Endothelial cell of umbilical vein (primary cell): Measurements from ENCODE around the gene REG3A. TPM values are rescaled to one million over a fixed set of nuclear protein-coding genes. Genes with fewer than 3 reads are reported as not detected.

Experiments used
- Bru-seq: library from RNA; stranded (reverse); fragments of 400-500 nt; gene quantifications from one replicate; lab custom pipeline; 2021; lab: Mats Ljungman, UMichigan
- BruChase-seq, 2 experiments: library from RNA; stranded (reverse); fragments of 400-500 nt; gene quantifications; one replicate each; lab custom pipeline; 2021; lab: Mats Ljungman, UMichigan
- BruUV-seq: library from RNA; stranded (reverse); fragments of 400-500 nt; replicated peaks from 2 replicates; lab custom pipeline; 2021; lab: Mats Ljungman, UMichigan
- CTCF ChIA-PET: fragments of 300-600, 350-600 bp; sonication (Branson Sonifier 250); formaldehyde crosslinking; loops from one replicate; lab custom pipeline; 2021; ENCODE audit warnings: antibody characterized with exemption, inconsistent platforms; lab: Charles Lee
- POLR2A ChIA-PET: fragments of 300-600, 350-600 bp; sonication (Branson Sonifier 250); formaldehyde crosslinking; loops from one replicate; lab custom pipeline; 2021; ENCODE audit warnings: antibody characterized with exemption, inconsistent platforms; lab: Charles Lee
- DNase-seq: peaks from one replicate; pipeline ENCODE4 v3.0.0-alpha.2; 2011; ENCODE audit warnings: low read depth, low spot score
- FAIRE-seq: peaks from 2 replicates; lab custom pipeline; 2011; peaks lifted over from hg19 to GRCh38; lab: Jason Lieb, UNC
- H2AFZ ChIP-seq: 2 replicates; pipeline ENCODE4 v1.6.0; 2012; ENCODE audit warnings: low read depth, low read length, control low read depth, inconsistent platforms
- H3K27ac ChIP-seq: 2 replicates; pipeline ENCODE4 v1.5.1; 2011; ENCODE audit warnings: low read depth, mild to moderate bottlenecking, control low read depth, low read length, moderate library complexity; ENCODE audit not compliant: insufficient read depth
- H3K27me3 ChIP-seq, 2 experiments: 2 replicates each; pipeline versions ENCODE4 v1.6.0 to v1.6.1; 2011; ENCODE audit warnings: low read length in 2 of 2, mixed read lengths in 1 of 2; ENCODE audit not compliant: control insufficient read depth in 2 of 2, insufficient read depth in 2 of 2
- H3K36me3 ChIP-seq, 2 experiments: 2 replicates in 1 of 2; 3 replicates in 1 of 2; pipeline ENCODE4 v1.5.1; 2011; ENCODE audit warnings: low read length in 2 of 2, mild to moderate bottlenecking in 1 of 2, moderate library complexity in 1 of 2; ENCODE audit not compliant: control insufficient read depth in 2 of 2, insufficient read depth in 2 of 2; ENCODE audit errors: extremely low read depth in 1 of 2
- H3K4me1 ChIP-seq: 3 replicates; pipeline ENCODE4 v1.5.1; 2011; ENCODE audit warnings: mild to moderate bottlenecking, low read length; ENCODE audit not compliant: control insufficient read depth, insufficient read depth; ENCODE audit errors: extremely low read depth
- H3K4me2 ChIP-seq: 2 replicates; pipeline ENCODE4 v1.6.1; 2011; ENCODE audit warnings: low read length, control low read depth, mixed read lengths; ENCODE audit not compliant: insufficient read depth
- H3K4me3 ChIP-seq, 3 experiments: fragments of 200-600 bp in 1 of 3; sonication (generic), shearing (Covaris generic) in 1 of 3; replicated peaks in 1 of 3; 2 replicates each; pipeline ENCODE4 v1.5.1; 2011 to 2016; ENCODE audit warnings: control low read depth in 3 of 3, low read length in 3 of 3, mild to moderate bottlenecking in 2 of 3, inconsistent platforms in 1 of 3, low read depth in 1 of 3, moderate library complexity in 1 of 3; ENCODE audit not compliant: insufficient read depth in 1 of 3
- H3K79me2 ChIP-seq: 2 replicates; pipeline ENCODE4 v1.6.0; 2012; ENCODE audit warnings: low read length, inconsistent platforms; ENCODE audit not compliant: control insufficient read depth, insufficient read depth
- H3K9ac ChIP-seq: replicated peaks from 2 replicates; pipeline ENCODE3; 2011; ENCODE audit warnings: low read length, control low read depth; ENCODE audit not compliant: insufficient read depth; ENCODE audit errors: extremely low read depth
- H3K9me1 ChIP-seq: replicated peaks from 3 replicates; pipeline ENCODE4 v1.6.0; 2011; ENCODE audit warnings: mild to moderate bottlenecking, low read length; ENCODE audit not compliant: control insufficient read depth, insufficient read depth; ENCODE audit errors: extremely low read depth
- H3K9me3 ChIP-seq: replicated peaks from 2 replicates; pipeline ENCODE4 v1.5.1; 2012; ENCODE audit warnings: low read length, inconsistent platforms; ENCODE audit not compliant: control insufficient read depth, insufficient read depth
- H4K20me1 ChIP-seq: replicated peaks from 2 replicates; pipeline ENCODE3; 2011; ENCODE audit warnings: mild to moderate bottlenecking, low read length; ENCODE audit not compliant: control insufficient read depth, insufficient read depth; ENCODE audit errors: extremely low read depth
- EZH2 ChIP-seq: IDR thresholded peaks from 2 replicates; pipeline ENCODE4 v1.6.1; 2012; ENCODE audit warnings: borderline replicate concordance, low read depth, mild to moderate bottlenecking, moderate library complexity, low read length, inconsistent platforms; ENCODE audit not compliant: severe bottlenecking
- FOS ChIP-seq: IDR thresholded peaks from 2 replicates; pipeline ENCODE4 v1.6.1; 2011; ENCODE audit warnings: mild to moderate bottlenecking, low read length, moderate library complexity, borderline replicate concordance; ENCODE audit not compliant: insufficient read depth
- GATA2 ChIP-seq: IDR thresholded peaks from 2 replicates; pipeline ENCODE4 v1.7.0; 2011; ENCODE audit warnings: low read depth, mild to moderate bottlenecking, moderate library complexity, mixed read lengths, low read length; ENCODE audit not compliant: insufficient read length, insufficient read depth
- JUN ChIP-seq: IDR thresholded peaks from 2 replicates; pipeline ENCODE4 v1.6.1; 2011; ENCODE audit warnings: borderline replicate concordance, low read depth; ENCODE audit not compliant: insufficient read length, insufficient read depth
- MYC ChIP-seq: IDR thresholded peaks from one replicate; pipeline ENCODE4 v1.6.1; 2011; ENCODE audit warnings: mild to moderate bottlenecking, low read depth, low read length
- POLR2A ChIP-seq: IDR thresholded peaks from 2 replicates; pipeline ENCODE4 v1.6.1; 2012; ENCODE audit warnings: low read depth, mild to moderate bottlenecking, control low read depth, low read length
- POLR2AphosphoS5 ChIP-seq: IDR thresholded peaks from 2 replicates; pipeline ENCODE4 v1.6.1; 2012; ENCODE audit warnings: low read depth, mild to moderate bottlenecking, control low read depth, low read length, moderate library complexity; ENCODE audit not compliant: insufficient read depth
- dilution Hi-C: fragments of 300-500 bp; cut with MboI; formaldehyde crosslinking; loops from one replicate; pipeline ENCODE4 v1.15.0; 2019; ENCODE audit warnings: low sequenced_read_pairs; ENCODE audit not compliant: extremely low pct_ligation_motif_present
- intact Hi-C: fragments of 100-400 bp; cut with micrococcal nuclease; formaldehyde crosslinking; loops from one replicate; pipeline ENCODE4 v1.10.0; 2022
- long read RNA-seq: library from polyadenylated mRNA; stranded (forward); transcript quantifications from one replicate; pipeline ENCODE4 v2.0.0, GENCODE V29; 2021
- polyA minus RNA-seq, 3 experiments: library from RNA; depleted of rRNA, polyadenylated mRNA; stranded (reverse); fragments of >200 nt; gene quantifications; 1 replicate in 1 of 3; 2 replicates in 2 of 3; pipeline ENCODE4 v1.2.3, GENCODE V29; 2011
- polyA plus RNA-seq, 4 experiments: library from polyadenylated mRNA; depleted of rRNA in 3 of 4; stranded (reverse) in 3 of 4; unstranded in 1 of 4; fragments of >200 nt; gene quantifications; 2 replicates each; pipeline versions ENCODE4 v1.2.1 to v1.2.3, GENCODE V29; 2011 to 2012; ENCODE audit warnings: missing spikeins in 1 of 4
- total RNA-seq: library from RNA; stranded (reverse); gene quantifications from 2 replicates; pipeline ENCODE4 v1.2.3, GENCODE V29; 2021
- TF ChIP-seq, protein P1 (sequence below): IDR thresholded peaks from 2 replicates; pipeline ENCODE4 v1.6.1; 2011; ENCODE audit not compliant: insufficient read depth, insufficient read length

Gene REG3A
- not detected in 2 replicates for total RNA-seq
- polyA plus RNA-seq, result not detected in 2 replicates
- polyA plus RNA-seq (2011; cell fraction: cytosol; rRNA removed), result not detected in 2 replicates
- not detected in 2 replicates for polyA plus RNA-seq (2011; cell fraction: nucleus; rRNA removed)
- not detected in 2 replicates for polyA plus RNA-seq (2012)
- polyA minus RNA-seq, result not detected in 2 replicates
- not detected for polyA minus RNA-seq (2011; cell fraction: cytosol; rRNA and poly(A)+ RNA removed)
- not detected in 2 replicates for polyA minus RNA-seq (2011; cell fraction: nucleus; rRNA and poly(A)+ RNA removed)
- Bru-seq, nascent RNA, result not detected
- not detected for BruChase-seq, experiment 1, labeled RNA remaining after a 6-hour chase
- not detected for BruChase-seq, experiment 2, labeled RNA remaining after a 2-hour chase
- long read RNA-seq, result 0 reads

DNA sequence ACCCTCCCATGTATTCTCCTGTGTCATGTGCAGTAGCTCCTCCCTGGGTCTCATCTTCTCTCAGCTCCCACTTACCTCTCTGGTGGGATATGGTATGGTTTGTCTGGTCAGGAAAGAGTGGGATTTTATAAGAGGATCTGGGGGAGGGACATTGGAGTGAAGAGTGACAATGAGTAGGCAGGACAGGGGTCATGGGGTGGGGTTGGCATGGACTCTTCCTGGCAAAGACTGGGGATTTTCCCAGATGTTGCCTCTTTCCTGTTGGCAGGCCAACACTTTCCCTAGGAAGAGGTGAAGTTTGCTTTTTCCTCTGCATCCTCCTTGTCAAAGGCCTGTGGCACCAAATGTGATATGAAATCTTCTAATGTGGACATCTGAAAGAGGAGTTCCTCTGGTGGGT is at the start of gene REG3A:
REG3A (minus strand) TSS at position 101 of the 400 bp plus-strand sequence. CDS start 348 bp downstream, outside the sequence.
- no peak for DNase-seq
- intact Hi-C loops, result no loop called here
- H3K4me3 ChIP-seq, result no peak within 1 kb of the TSS
- peaks cover 5% of the 10 kb centered on the region for H3K9me3 ChIP-seq
- no peaks in the 10 kb centered on the region for H3K27me3 ChIP-seq
- H3K9ac ChIP-seq, result no peak within 1 kb of the TSS
- H3K4me1 ChIP-seq, result no peaks in the 10 kb centered on the region
- no peaks in the 10 kb centered on the region for H4K20me1 ChIP-seq
- no peak for FAIRE-seq
- no TSS peak for BruUV-seq
- ChIA-PET CTCF (no interaction called here), POLR2A (no interaction called here)
- H3K36me3 ChIP-seq, result no peaks in the 10 kb centered on the region
- H2AFZ ChIP-seq, result no peak within 1 kb of the TSS
- H3K79me2 ChIP-seq, result no peaks in the 10 kb centered on the region
- H3K9me1 ChIP-seq, result no peaks in the 10 kb centered on the region
- H3K27ac ChIP-seq, result no peak within 1 kb of the TSS
- no peak within 1 kb of the TSS for H3K4me2 ChIP-seq
- TF ChIP-seq, protein P1, sequence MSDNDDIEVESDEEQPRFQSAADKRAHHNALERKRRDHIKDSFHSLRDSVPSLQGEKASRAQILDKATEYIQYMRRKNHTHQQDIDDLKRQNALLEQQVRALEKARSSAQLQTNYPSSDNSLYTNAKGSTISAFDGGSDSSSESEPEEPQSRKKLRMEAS, result no peak
- no peak for TF ChIP-seq POLR2A
- TF ChIP-seq EZH2, result no peak
- TF ChIP-seq JUN, result no peak
- no peak for TF ChIP-seq FOS
- no peak for TF ChIP-seq GATA2
- no peak for TF ChIP-seq MYC
- no peak for TF ChIP-seq POLR2AphosphoS5
- dilution Hi-C loops, result no loop called here
